SKM-1 treated with dmso at 0.1 percent for 144 hours (cell line): ENCODE measurements around the gene BECN2.
A peak's percentile ranks its signal among the peaks of the same experiment; 100 is the strongest.

ENCODE experiments used
- DNase-seq: peaks from one replicate; lab custom pipeline; 2025; ENCODE audit not compliant: unreplicated experiment; lab: John Stamatoyannopoulos, UW

The BECN2 gene

GRCh38 chr1:241957692-241958494 lies at the start of gene BECN2:
Gene BECN2, plus strand, starts transcription at chr1:241957767. Its CDS starts 0 bp downstream, at chr1:241957767.
- DNase-seq: no peak

- DNase-seq: no peak
These were observed 41.4 kb upstream of the BECN2 start for GRCh38 chr1:241916196-241916595.

- no peak for DNase-seq
These were observed 40.1 kb upstream of the BECN2 start for GRCh38 chr1:241917487-241917886.

- DNase-seq: no peak
These were observed 38.7 kb upstream of the BECN2 start for GRCh38 chr1:241918879-241919278.

- no peak for DNase-seq
These were observed 33.3 kb upstream of the BECN2 start for GRCh38 chr1:241924080-241924808.

GRCh38 chr1:241926141-241926540 lies 31.4 kb upstream of the BECN2 start:
- no peak for DNase-seq

GRCh38 chr1:241927321-241927720 lies 30.2 kb upstream of the BECN2 start:
- no peak for DNase-seq

- DNase-seq: no peak
These were observed 24.7 kb upstream of the BECN2 start for GRCh38 chr1:241932845-241933244.

GRCh38 chr1:241934201-241934848 lies 23.2 kb upstream of the BECN2 start:
- DNase-seq: no peak

GRCh38 chr1:241934866-241935265 lies 22.7 kb upstream of the BECN2 start:
- no peak for DNase-seq

GRCh38 chr1:241939798-241940197 lies 17.8 kb upstream of the BECN2 start:
- no peak for DNase-seq

GRCh38 chr1:241942738-241943137 lies 14.8 kb upstream of the BECN2 start:
- no peak for DNase-seq

- no peak for DNase-seq
These were observed 13.3 kb upstream of the BECN2 start for GRCh38 chr1:241944300-241944699.

GRCh38 chr1:241947354-241947753 lies 10.2 kb upstream of the BECN2 start:
- DNase-seq: no peak

GRCh38 chr1:241950390-241950789 lies 7.2 kb upstream of the BECN2 start:
- no peak for DNase-seq

- DNase-seq: no peak
These were observed 4.6 kb downstream of the BECN2 start for GRCh38 chr1:241962153-241962552.

GRCh38 chr1:241963722-241964121 lies 6.2 kb downstream of the BECN2 start:
- DNase-seq: no peak

- peak; percentile 91 for DNase-seq
These were observed 7.1 kb downstream of the BECN2 start for GRCh38 chr1:241964550-241965282.

GRCh38 chr1:241968611-241969010 lies 11.0 kb downstream of the BECN2 start:
- DNase-seq: no peak

- no peak for DNase-seq
These were observed 15.3 kb downstream of the BECN2 start for GRCh38 chr1:241972703-241973369.

GRCh38 chr1:241976229-241976628 lies 18.7 kb downstream of the BECN2 start:
- no peak for DNase-seq
